GM18868 (cell line): Measurements from ENCODE around the gene LRP8.

Experiments
- ATAC-seq: cut with Tn5 transposase; IDR thresholded peaks from one replicate; pipeline ENCODE4 v1.9.1; 2021; ENCODE audit warnings: mild to moderate bottlenecking, moderate library complexity; ENCODE audit not compliant: unreplicated experiment

The LRP8 gene

DNA sequence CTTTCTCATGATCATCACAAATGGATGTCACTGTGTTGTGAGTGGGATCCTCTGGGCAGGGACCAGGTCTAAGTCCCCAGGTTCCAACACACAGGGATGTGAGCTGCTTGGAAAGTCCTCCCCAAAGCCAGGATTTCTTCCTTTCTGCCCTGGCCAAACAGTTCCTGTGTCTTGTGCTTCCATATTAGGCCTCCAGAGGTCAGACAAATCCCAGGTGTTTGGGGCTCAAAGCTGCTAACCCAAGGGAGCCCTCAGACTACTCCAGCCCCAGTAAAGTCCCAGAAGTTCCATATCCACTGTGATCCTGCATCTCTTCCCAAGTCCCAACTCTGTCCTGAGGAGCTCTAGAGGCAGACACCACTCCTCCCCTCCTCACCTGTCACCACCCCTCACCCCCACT, 61.8 kb downstream of the LRP8 start:
- no peak for ATAC-seq

DNA sequence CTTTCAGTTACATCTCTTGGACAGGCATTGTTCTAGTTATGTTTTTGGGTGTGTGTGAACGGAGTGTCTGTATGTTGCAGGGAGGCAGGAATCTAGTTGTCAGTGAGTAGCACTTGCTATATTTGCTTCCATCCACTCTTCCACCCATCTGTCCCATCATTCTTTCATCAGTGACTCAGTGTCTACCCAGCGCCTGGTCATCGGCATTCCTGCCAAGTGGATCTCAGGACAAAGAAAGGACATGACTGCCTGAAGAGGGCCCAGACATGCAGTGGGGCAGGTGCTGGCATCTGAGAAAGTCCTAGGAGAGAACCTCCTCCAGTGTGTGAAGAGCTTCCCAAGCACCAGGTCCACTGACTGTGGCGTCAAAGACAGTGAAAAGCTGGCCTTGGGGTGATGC, 62.3 kb downstream of the LRP8 start:
- ATAC-seq, result no peak

- ATAC-seq, result no peak
Observed at GRCh38 chr1:53264048-53264447, 63.8 kb downstream of the LRP8 start.

- ATAC-seq, result no peak
Observed at GRCh38 chr1:53262000-53262399, 65.9 kb downstream of the LRP8 start.

DNA sequence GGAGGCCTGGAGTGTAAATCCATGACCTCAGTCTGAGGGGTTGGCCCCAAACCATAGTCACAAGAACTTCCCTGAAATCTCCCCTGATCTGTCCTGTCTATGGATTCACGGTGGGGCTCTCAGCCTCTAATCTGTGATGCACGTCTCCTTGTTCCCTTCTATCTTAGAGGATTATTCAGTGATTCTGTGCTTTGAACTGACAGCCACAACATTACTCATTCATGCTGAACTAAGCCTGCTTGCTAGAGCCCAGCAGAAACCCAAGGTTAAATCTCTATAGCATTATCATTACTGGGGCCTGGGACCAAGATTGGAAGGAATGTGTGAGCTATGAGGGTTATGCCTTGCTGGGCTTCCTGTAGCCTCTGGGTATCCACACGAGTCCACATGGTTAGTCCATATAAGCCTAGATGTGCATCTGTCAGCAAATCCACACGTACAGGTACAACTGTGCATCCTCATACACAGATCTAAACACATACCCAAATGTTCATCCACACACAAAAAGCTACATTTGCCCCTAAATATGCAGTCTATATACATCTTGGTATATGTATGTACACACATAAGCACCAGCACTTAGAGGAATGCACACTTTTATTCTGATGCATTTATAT, 67.1 kb downstream of the LRP8 start:
- no peak for ATAC-seq

DNA sequence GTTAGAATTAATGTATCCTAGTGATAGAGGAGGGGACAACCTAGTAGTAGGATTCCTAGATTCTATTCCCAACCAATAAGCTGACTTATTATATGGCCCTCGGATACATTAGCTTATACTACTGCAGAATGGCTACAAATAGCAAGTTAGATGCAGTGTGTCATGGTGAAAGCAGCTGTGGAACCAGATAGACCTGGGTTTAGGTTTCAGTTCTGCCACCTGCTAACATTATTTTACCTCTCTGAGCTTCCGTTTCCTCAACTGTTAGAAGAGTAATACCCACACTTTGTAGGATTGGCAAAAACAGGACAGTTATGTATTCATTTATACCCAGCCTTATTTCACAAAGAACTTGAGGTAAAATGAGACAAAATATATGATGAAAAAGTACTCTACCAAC, 67.9 kb downstream of the LRP8 start:
- ATAC-seq, result peak; percentile 81

DNA sequence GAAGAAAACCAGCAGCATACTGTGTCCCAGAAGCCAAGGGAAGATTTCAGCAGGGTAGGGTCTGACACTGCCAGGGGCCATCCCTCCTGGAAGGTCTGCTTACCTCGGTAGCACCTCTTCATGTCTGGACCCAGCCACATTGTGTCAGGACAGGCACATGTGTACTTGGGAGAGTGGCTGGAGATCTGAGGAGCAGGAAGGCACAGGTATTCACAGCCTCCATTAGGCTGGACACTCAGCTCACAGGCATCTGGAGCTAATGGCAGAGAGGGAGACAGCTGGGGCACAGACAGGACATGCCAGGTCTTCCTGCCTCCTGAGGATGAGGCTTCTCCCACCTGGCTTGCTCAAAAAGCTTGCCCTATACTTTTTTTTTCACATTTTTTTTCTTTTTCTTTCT, 69.7 kb downstream of the LRP8 start:
- no peak for ATAC-seq

- ATAC-seq, result no peak
Observed at GRCh38 chr1:53257454-53258081, 70.3 kb downstream of the LRP8 start.

DNA sequence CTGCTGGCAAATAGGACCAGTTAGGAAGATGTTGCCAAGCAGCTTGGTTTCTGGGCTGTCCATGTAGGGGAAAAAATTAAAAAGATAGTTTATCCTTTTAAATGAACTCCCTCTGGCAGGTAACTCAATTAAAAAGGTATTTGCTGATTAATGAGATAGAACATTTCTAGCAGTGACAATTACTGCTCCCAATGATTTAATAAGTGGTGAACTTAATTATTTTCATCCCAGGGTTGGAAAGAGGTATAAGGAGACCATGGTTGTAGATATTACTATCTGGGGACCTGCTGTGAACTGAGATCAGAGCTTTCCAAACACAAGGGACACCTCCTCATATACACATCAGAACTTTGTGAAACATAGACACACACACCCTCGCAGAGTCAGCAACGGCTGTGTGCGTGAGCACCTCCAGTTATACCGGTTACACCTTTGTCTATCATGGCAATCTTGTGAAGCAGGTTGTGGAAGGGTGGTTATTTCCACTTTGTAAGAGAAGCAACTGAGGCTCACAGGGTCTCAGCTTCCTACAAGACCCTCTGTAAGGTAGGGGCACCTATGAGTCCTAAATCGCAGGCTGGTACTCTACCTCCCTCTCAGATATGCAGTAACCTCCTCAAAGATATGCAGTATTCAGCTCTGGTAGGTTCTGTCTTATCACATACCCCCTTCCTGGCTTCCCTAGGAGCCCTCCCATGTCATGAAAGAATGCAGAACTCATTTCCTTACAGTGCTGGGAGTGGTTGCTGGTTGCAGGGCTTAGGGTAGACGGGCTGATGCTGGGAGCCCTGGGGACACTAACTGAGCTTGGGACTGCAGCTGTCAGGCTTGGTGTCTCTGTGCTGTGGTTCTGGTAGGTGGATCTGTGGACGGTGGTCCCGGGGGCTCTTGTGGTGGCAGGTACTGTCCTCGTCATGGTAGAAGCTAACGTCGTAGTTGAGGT, 71.1 kb downstream of the LRP8 start:
- no peak for ATAC-seq

GRCh38 chr1:53255031-53255430, 72.8 kb downstream of the LRP8 start:
- no peak for ATAC-seq

- no peak for ATAC-seq
Observed at GRCh38 chr1:53254011-53254640, 73.7 kb downstream of the LRP8 start.

GRCh38 chr1:53250325-53250724, 77.5 kb downstream of the LRP8 start:
- no peak for ATAC-seq

DNA sequence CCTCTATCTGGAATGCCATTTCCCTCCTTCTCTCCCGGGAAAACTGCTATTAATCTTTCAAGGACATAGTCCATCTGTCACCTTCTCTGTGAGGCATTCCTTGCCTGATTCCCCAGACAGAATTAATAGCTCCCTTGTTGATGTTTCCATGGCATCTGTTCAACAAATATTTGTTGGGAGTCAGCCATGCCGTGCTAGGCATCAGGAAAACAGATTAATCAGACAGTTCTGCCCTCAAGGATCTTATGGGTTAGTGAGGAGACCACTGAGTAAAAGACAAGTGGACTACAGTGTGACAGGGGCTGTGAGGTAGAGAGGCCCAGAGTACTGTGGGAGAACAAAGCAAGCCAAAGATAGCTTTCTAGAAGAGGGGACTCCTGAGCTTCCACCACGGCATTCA, 78.2 kb downstream of the LRP8 start:
- no peak for ATAC-seq

GRCh38 chr1:53246261-53247134, 81.4 kb downstream of the LRP8 start:
- ATAC-seq, result no peak

GRCh38 chr1:53244141-53244540, 83.7 kb downstream of the LRP8 start:
- no peak for ATAC-seq

DNA sequence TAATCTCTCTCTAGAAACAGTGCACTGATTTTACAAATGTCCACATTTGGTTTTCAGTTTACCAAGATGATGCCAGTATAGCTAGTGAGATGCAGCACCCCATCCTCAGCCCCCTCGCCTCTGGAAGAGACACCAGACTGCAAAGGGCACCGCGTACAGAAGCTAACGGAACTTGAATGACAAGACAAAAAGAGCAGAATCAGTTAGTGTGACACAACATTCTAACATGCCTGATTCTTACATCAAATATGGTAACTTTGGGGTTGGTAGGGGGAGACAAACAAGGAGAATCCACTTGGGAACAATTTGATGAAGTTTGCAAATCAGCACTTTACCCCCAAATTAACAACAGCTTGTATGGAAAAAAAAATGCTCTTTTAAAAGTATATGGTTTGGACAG, 85.5 kb downstream of the LRP8 start:
- ATAC-seq, result no peak

- no peak for ATAC-seq
Observed at GRCh38 chr1:53241828-53242227, 86.0 kb downstream of the LRP8 start.

DNA sequence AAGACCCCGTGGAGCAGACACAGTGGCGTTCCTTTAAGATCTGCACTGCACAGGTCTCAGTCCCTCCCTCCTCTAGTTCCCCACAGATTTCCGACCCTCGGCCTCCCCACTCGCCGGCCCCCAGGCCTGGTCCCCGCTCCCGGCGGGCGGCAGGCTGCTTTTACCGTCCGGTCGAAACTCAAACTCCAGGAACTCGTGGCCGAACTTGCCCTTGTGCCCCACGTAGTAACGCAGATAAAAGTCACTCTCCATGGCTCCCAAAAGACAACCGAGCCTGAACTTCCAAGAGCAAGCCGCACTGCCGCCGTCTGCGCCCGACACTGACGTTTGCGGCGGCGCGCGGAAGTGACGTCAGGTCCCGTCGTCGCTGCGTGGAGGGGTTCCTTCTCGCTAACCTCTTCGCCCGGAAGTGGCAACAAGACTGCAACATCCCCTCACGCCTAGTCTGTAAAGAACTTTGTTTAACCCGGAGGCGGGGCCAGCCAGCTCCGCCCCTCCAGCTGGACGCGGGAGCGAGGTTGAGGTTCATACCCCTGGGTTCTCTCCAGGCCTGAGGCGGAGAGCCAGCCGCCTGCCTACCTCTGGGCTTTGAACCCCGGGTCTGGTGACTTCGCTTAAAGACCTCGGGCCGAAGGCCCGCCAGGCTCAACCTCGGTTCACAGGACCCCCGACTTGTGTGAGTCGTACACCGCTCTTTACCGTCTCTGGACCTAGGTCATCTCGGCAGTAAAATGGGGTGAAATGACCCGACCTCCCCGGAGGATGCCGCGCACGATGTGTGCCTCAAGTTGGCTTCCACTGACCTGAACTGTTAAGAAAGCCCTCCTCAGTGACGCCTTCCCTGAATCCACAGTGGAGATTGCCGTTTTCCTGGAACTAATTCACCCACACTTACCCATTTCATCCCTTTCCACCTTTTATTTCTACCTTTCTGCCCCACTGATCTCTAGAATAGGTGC, 89.4 kb downstream of the LRP8 start, which contains the start of gene MAGOH:
MAGOH (minus strand) TSS at position 322 of the 959 bp plus-strand sequence; CDS start at position 252, 70 bp downstream.
- peak; percentile 97 for ATAC-seq

GRCh38 chr1:53237638-53238037, 90.2 kb downstream of the LRP8 start:
- ATAC-seq, result no peak
